K562 (cell line): Measurements from ENCODE around the gene HS6ST1. TPM values are rescaled to one million over a fixed set of nuclear protein-coding genes. Genes with fewer than 3 reads are reported as not detected.

Experiments
- RBM22 ChIP-seq: fragments of 200-400 bp; formaldehyde crosslinking; IDR thresholded peaks from 2 replicates; pipeline ENCODE4 v1.6.1; 2018; ENCODE audit warnings: low read length, low read depth; ENCODE audit not compliant: poor library complexity, severe bottlenecking
- ZFP36 ChIP-seq: fragments of 150-350 bp; IDR thresholded peaks from 2 replicates; pipeline ENCODE4 v1.6.1; 2018; ENCODE audit warnings: low read length, low read depth; ENCODE audit not compliant: partially characterized antibody
- ZNF699 ChIP-seq: fragments of 250-450 bp; sonication (Bioruptor Pico); IDR thresholded peaks from 2 replicates; pipeline ENCODE4 v1.8.0; 2021; ENCODE audit warnings: mild to moderate bottlenecking, moderate library complexity; ENCODE audit not compliant: insufficient replicate concordance
- polyA plus RNA-seq, 8 experiments: library from polyadenylated mRNA; depleted of rRNA in 4 of 8; stranded (reverse) in 5 of 8; unstranded in 3 of 8; fragments of >200 nt; fragmentation: Nextera tagmentation in 2 of 8; fragmentation: Illumina TruSeq in 1 of 8; extraction: Ambion mirVana in 2 of 8; extraction: Trizol in 1 of 8; gene quantifications; 2 replicates each; pipeline versions ENCODE4 v1.2.1 to v1.2.3, GENCODE V29; 2011 to 2014; ENCODE audit warnings: inconsistent platforms in 1 of 8, missing spikeins in 1 of 8
- total RNA-seq, 7 experiments: library from RNA; depleted of rRNA in 6 of 7; stranded (reverse); fragments of >200 nt in 6 of 7; fragmentation: Illumina TruSeq in 2 of 7; extraction: Trizol in 2 of 7; gene quantifications; 2 replicates each; pipeline versions ENCODE4 v1.2.1 to v1.2.3, GENCODE V29; 2011 to 2021; ENCODE audit warnings: low replicate concordance in 1 of 7
- TF ChIP-seq, protein P1 (sequence below): fragments of 250-450 bp; sonication (Bioruptor Pico); IDR thresholded peaks from 2 replicates; pipeline ENCODE4 v1.8.0; 2022; ENCODE audit warnings: moderate library complexity, mild to moderate bottlenecking, inconsistent platforms
- TF ChIP-seq, protein P2 (sequence below): fragments of 450-650 bp; IDR thresholded peaks from 2 replicates; pipeline ENCODE4 v1.7.0; 2016; ENCODE audit warnings: borderline replicate concordance
- TF ChIP-seq, protein P3 (sequence below): sonication (generic); formaldehyde crosslinking; IDR thresholded peaks from 2 replicates; pipeline ENCODE4 v1.8.0; 2022; ENCODE audit warnings: missing genetic modification reagents, mild to moderate bottlenecking, borderline replicate concordance

Gene HS6ST1
- total and polyA plus RNA-seq, 9 of the 15 experiments (the other 6 are each of a cell fraction or from before 2014, with no cell fraction given), result 0.06 to 7.4 (median 3.8) TPM

DNA sequence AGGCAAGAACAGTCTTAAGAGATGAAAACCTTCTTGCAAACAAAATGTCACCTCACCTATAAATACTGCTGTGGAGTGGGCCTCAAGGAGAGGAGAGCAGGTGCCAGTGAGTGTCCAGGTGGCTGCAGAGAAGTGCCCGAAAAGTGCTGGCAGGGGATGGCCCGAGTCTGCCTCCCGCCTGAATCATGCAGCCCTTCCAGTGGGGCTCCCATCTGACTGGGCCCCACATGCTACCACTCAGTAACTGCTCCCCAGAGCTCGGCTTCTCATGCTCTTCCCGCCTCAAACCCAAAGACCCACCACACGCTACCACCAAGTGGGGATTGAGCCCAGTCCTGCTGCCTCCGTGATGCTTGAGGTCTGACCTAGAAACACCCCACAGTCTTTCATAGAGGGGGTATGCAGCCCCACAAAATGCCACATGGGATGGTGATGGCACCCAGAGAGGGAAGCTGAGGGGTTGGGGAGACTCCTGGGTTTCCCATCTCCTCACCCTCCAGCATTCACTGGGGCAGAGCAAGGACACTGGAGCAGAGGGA, 7.4 kb downstream of the HS6ST1 start (continued):
- TF ChIP-seq, protein P1, sequence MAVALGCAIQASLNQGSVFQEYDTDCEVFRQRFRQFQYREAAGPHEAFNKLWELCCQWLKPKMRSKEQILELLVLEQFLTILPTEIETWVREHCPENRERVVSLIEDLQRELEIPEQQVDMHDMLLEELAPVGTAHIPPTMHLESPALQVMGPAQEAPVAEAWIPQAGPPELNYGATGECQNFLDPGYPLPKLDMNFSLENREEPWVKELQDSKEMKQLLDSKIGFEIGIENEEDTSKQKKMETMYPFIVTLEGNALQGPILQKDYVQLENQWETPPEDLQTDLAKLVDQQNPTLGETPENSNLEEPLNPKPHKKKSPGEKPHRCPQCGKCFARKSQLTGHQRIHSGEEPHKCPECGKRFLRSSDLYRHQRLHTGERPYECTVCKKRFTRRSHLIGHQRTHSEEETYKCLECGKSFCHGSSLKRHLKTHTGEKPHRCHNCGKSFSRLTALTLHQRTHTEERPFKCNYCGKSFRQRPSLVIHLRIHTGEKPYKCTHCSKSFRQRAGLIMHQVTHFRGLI (CRISPR knock-in tag), result no peak
- TF ChIP-seq, protein P2, sequence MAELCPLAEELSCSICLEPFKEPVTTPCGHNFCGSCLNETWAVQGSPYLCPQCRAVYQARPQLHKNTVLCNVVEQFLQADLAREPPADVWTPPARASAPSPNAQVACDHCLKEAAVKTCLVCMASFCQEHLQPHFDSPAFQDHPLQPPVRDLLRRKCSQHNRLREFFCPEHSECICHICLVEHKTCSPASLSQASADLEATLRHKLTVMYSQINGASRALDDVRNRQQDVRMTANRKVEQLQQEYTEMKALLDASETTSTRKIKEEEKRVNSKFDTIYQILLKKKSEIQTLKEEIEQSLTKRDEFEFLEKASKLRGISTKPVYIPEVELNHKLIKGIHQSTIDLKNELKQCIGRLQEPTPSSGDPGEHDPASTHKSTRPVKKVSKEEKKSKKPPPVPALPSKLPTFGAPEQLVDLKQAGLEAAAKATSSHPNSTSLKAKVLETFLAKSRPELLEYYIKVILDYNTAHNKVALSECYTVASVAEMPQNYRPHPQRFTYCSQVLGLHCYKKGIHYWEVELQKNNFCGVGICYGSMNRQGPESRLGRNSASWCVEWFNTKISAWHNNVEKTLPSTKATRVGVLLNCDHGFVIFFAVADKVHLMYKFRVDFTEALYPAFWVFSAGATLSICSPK, result no peak
- TF ChIP-seq RBM22, result no peak
- no peak for TF ChIP-seq ZNF699 (CRISPR knock-in tag)
- TF ChIP-seq, protein P3, sequence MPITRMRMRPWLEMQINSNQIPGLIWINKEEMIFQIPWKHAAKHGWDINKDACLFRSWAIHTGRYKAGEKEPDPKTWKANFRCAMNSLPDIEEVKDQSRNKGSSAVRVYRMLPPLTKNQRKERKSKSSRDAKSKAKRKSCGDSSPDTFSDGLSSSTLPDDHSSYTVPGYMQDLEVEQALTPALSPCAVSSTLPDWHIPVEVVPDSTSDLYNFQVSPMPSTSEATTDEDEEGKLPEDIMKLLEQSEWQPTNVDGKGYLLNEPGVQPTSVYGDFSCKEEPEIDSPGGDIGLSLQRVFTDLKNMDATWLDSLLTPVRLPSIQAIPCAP (CRISPR knock-in tag), result no peak
- no peak for TF ChIP-seq ZFP36
